Activated CD4-positive, alpha-beta T cell treated with anti-CD3 and anti-CD28 coated beads, Interleukin-2, amount 50 U/mL, for 48 hours (primary cell): ENCODE results near the gene LRRC27.
A peak's percentile ranks its signal among the peaks of the same experiment; 100 is the strongest.

ENCODE experiments used
- DNase-seq, 2 experiments: peaks; one replicate each; pipeline ENCODE4 v3.0.0-alpha.2; 2020

Gene LRRC27

DNA sequence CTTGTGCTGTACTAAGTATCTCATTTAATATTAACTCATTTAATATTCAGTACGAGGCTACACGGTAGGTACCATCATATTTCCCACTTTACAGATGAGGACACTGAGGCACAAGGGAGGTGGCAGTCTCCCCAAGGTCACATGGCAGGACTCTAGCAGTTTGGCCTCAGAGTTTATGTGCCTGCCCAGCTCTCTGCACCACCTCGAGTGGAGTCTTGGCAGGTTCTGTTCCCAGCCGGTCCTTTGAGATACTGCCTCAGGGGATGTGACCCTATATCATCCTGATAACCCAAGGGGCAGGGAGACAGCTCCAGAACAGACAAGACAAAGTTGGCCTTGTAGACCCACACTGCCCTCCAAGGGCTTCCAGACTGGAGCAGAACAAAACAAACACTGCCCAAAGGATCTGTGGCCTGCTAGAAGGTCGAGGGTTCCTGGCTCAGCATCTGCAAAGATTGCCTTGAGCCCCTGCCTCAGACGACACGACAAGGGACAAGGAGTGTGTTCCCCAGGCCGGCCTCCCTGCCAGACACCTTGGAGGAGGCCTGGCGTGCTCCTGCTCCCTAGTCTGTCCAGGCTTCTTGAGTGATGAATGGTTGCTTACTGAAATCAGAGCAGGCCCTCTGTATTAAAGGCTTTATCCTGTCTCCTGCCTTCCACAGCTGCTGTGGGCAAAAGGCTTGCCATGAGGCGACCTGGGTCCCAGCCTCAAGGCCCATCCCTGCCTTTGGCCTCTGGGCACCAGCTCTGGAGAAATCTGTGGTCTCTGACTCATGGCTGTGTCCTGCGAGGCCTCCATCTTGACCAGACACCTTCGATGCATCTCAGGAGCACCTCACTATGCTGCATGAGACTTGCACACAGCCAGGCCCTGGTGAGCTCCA, 61.1 kb downstream of the LRRC27 start:
- no peak for DNase-seq

DNA sequence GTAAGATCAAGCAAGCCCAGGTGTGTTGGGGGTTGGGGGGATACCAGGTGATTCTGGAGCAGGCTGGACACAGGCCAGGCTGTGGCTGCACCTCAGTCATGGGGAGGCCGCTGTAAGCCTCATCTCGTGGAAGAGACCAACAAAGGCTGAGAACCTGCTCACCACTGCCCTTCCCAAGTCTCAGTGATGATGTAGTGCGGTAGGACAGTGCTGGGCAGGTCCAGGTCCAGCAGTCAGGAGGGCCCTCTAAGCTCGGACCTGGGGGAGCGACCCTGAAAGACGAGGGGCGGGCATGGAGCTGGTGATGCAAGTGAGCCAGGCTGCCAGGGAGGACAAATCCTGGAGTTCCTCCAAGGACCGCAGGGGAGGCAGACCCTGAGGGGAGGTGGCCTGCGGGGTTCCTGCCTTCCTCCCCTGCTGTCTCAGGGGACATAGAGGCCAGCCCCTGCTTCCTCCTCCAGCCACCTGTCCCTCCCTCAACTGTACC, 61.7 kb downstream of the LRRC27 start:
- no peak for DNase-seq

DNA sequence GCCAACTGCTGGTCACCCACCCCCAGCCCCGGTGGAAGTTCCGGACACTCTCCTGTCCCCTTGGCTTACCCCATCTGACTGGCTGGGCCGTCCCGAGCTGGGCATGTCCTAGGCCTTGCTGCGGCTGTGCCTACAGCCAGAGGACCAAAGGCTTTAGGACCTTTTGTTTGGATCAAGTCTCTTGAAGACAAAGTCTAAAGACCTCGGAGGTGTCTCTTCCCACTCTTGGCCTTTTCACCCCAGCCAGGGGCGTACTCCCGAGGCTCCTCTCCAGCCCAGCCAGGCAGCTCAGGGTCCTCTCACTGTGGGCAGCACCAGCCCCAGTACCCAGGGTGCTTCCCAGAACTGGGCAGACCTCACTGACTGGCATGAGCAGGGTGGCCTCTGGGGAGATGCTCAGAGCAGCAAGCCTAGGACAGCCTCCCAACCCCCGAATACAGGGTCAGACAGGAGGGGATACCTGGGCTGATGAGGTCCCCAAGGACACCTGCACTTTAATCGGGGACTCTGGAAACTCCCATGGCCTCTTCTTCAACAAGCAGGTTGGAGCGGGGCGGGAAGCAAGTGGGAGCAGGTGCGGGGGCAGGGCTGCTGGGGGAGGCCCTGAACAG, 62.3 kb downstream of the LRRC27 start:
- DNase-seq, result no peak

DNA sequence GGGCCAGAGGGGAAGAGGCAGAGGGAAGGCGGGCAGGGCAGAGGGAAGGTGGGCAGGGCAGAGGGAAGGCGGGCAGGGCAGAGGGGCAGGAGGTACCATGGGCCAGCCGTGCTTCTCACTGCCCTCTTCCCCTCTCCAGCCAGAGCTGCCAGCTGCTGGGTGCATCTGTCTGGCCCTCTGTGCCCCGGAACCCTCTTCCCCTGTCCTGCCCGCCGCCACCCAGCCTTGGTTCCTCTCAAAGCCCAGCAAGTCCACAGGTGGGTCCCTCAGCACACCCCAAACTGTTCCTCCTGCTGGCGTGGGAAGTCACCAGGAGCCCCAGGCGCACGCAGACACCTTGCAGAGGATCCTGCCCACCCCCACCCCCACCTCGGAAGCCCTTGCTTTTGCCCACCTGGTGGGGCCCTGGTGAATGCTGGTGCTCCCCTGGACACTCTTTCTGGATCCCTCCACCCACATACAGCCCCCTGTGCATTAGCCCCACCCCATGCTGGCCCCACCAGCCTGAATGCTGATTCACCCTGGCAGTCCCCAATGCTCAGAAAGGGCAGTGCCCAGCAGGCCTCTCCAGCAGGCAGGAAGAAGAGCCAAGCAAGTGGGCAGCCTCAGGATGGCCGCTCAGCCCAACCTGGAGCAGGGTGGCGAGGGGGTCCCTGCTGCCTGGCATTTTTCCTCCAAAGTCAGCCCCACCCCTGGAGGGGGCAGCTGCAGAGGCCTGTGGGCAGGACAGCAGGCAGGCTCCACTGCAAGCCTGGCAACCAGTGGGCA, 63.1 kb downstream of the LRRC27 start:
- no peak for DNase-seq

DNA sequence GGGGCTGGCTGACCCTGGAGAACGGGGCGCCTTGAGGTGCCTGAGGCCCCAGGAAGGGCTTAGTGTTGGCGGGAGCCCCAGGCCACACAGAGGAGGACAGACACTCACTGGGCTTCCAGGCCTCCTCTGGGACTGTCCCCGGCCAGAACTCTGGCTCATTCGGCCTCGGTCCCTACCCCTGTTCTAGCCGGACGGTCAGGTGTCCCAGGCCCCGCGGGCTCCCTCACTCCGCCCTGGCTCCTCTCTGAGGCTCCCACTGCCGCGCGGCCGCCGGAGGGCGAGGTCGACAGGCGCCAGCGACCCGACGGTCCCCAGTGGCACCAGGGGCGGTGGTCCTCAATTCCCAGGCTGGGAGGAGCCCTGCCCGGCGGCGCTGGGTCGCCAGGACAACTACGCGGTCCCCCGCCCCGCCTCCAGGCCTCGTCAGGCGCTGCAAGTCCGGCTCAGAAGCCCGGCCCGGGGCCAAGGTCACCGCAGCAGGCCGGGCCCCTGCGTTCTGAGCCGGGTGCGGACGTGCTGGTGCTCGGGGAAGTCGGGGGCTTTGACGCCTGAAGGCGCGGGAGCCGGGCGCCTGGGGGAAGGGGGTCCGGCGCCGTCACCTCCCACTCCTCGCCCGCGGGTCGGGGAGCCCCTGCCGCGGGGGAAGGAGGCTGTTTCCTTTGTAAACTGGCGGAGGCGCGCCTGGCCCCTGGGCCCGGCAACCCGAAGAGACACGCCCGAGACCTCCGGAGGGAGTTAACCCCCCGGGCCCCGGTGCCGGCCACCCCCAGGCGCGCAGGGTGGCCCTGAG, 63.9 kb downstream of the LRRC27 start:
- DNase-seq, result peak; percentile 26 to 31

DNA sequence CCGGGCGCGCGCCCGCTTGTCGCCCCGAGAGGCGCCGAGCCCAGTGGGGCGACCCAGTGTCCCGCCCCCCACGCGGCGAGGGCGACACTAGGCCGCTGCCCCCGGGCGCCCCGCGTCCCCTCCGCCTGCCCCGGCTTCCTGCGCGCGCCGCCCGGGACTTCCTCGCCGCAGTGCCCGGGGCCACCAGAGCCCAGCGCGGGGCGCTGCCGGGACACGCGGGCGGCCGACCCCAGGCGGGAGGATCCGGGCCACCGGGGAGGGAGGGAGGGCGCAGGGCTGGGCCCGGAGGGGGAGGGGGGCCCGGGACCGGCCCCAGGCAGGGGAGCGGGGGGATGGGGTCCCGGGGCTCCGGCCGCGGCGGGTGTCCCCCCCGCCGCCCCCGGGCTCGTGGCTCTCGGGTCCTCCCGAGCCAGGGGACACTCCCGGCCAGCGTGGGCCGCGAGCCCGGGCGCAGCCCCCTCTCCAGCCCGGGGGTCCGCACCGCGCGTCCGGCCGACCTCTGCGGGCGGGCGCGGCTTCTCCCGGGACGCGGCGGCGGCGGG, 64.6 kb downstream of the LRRC27 start:
- peak; percentile 47 to 54 for DNase-seq

DNA sequence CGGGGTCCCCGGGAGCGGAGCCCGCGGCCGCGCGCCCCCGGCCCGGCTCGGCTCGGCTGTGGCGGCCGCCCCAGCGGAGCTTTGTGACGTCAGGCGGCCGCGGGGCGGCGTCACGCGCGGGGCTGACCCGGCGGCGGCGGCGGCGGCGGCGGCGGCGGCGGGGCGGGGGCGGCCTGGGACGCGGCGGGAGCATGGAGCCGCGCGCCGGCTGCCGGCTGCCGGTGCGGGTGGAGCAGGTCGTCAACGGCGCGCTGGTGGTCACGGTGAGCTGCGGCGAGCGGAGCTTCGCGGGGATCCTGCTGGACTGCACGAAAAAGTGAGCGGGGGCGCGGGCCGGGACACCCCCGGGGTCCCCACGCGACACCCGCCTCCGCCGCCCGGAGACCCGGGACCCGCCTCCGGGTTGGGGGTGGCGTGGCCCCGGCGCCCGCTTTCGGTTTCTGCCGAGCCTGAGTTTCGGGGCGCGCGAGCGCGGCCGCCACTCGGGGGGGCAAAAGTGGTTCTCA, 65.1 kb downstream of the LRRC27 start, which contains the start of gene PWWP2B:
Gene PWWP2B (plus strand): TSS at position 165 of the 506 bp plus-strand sequence. CDS start 27 bp downstream, at position 192.
- peak; percentile 43 to 54 for DNase-seq

DNA sequence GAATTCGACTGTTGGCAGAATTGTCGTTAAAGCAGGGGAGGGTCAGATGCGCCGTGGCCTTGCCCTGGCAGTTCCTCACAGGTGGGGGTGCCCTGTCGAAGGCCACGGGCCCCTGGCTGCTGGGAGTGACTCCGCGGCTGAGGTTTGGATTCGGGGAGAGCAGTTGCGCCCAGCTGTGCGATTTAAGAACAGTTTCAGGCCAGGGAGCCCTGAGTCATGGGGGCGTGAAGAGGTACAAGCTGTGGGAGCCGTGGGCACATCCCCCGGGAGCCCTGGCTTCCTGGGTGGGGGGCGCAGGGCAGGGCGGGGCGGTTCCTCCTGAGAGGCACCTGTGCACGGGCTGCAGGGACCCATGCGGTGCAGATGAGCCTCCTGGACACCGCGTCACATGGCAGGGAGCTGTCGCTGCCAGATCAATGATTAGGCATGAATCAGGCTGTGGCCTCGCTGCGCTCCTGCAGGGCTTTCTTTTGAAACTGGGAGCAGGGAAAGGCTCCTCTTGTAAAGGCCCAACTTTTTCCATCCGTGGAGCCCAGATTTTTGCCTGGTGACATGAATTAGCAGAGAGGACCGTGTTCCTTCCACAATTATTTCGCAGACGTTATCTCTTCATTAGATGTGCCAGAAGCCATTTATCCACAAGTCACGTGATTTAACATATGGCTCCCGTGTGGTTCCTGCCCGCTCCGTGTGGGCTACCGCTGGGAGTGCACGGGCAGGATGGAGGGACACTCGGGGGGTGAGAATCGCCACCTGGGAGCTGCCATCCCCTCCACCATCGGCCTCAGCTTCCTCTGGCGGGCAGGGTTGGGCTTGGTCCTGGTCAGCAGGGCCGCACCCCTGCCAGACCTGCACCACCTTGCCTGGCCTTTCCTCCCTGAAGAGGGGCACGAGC, 65.9 kb downstream of the LRRC27 start:
- DNase-seq, result peak; percentile 48 to 59

DNA sequence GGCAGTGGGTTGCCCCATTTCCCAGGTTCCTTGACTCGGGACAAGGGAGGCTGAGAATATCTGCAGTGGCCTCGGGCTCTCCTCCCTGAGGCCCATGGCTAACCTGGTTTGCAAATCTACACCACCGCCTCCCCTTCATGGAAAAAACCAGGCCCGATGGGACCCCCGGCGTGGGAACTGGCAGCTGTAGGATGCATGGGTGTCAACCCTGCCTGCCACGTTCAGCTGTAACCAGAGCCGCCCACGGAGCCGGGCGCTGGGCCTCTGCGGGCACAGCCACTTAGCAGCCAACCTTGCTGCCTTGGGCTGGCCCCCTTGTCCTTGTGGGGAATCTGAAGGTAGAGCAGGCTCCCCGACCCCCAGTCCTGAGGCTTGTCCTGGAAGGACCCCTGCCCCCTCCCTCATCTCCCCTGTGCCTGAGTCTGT, 66.6 kb downstream of the LRRC27 start:
- DNase-seq, result no peak

DNA sequence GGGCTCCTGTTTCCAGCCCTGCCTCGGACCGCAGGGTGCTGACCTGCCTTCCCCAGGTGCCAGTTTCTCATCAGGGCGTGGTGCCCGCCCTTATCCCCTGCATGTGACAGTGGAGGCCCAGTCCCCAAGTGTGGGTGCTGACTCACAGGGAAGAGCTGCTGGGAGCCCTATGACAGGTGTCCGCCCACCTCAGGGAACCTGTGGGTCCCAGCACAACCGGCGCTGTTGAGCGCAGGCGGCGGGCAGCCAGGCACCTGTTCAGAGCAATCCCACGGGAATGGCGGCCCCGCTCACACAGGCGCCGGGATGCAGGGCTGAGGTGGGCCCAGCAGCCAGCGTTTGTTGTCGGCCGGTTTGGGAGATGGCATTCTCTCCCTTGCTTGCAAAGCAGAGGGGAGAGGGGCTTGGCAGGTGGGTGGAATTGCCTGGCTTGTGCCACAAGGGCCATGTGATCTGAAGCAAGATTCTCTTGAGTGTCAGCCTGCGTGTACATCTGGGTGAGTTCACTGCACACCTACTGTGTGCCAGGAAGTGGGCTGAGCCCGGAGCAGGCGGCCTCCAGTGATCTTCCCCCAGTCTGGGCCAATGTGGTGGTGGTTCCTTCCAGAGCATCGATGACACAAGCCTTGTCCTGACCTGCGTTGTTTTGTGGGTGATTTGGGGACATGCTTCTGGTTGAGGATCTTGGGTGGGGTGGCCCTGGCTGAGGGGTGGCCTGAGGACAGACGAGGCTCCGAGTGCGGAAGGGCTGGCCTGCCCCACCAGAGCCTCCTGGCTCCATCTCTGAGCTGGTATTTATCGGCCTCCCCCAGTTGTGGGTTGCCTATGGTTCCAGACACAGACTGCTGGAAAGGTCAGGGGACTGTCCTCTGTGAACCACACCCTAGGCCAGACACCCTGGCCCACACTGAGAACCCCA, 67.4 kb downstream of the LRRC27 start:
- DNase-seq, result no peak

DNA sequence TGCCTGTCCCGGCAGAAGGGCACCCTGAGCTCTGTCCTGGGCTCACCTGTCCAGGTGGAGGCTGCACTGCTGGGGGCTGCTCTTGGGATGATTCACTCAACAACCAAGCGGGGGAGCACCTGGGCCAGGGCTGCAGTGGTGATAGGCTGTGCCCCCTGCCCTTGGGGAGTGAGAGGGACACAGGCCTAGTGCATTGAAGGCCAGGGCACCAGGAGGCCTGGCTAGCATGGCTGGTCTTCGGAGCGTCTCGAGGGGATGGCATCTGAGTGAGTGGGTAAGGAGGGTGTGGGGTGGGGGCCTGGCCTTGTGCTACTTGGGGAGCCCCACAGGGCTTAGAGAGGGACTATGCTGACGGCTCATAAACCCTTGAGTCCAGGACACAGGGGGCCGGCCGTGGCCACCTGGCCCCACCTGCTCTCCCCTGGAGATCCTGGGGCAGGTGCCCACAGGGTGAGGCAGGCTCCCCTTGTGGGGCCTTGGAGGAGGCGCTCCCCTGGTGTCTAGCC, 68.1 kb downstream of the LRRC27 start:
- no peak for DNase-seq

DNA sequence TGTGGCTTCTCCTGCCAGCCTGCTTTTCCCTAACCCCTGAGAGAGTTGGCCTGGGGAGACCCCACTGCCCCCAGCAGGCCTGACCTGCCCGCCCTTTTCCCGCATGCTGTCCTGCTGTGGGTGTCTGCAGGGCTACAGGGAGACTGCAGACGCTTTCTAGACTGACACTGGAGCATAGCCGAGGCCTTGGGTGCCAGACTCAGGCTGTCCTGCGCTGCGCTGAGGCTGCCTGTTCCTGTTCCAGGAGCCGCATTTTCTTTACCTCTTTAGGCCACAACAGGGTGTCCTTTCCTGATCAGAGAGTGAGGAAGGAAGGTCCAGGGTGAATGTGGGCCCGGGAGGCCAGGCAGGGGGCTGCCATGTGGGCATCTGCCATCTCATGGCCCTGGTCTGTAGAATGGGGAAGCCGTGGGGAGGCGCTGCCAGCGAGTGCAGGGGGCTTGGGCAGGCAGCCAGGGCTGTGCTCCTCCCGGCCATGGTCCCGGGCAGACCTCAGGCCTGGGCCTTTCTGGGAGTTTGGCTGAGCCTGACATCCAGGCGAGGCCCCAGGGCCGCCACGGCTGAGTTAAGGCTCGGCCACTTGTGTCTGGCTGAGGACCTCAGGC, 68.7 kb downstream of the LRRC27 start:
- DNase-seq, result no peak

DNA sequence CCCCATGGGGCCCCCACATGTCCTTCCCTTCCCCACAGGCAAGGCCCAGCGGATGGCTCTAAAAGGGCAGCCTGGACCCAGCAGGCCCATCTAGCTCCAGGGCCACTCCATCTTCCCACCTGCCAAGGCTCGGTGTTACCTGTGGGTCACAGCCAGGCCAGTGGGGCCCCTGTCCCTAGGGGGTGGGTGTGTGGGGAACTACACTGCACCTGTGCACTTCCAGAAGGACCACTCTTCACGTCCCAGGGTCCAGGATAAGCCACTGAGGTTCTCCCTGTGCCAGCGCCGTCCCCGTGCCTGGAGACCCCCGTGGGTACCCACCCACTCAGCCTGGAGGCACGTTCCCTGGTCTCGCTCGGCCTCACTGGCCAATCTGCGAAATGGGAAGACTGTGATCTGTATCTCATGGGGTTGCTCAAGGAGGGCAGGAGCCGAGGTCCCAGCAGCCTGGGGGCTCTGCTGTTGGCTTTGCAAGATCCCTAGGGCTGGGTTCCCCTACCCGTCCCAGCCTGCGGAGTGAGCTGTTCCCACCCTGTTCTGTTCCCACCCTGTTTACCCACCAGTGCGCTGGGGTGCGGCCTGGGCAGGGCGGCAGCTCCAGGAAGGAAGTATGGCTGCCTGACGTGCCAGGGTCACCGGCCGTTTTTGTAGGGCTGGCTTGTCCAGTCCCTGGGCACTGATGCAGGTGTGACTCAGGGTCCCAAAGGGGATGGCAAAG, 69.6 kb downstream of the LRRC27 start:
- DNase-seq, result no peak

DNA sequence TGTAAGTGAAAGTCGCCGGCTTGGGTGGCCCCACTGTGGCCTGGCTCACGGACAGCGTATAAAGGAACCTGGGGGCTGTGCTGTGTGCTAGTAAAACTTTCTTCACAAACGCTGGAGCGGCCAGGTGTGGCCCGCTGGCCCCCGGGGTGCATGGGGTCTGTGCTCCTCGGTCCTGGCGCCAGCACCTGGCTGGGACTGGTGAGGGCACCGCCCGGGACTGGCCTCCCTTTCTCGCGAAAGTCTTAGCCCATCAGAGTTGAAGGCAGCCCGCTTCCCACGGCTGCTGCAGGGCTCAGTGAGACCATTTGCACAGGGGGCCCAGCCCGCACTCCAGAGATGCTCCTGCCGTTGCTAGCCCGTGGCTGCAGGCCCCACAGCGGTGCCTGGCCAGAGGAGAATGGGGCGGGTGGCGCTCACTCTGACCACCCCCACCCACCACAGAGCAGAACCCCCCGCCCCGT, 70.8 kb downstream of the LRRC27 start:
- no peak for DNase-seq

DNA sequence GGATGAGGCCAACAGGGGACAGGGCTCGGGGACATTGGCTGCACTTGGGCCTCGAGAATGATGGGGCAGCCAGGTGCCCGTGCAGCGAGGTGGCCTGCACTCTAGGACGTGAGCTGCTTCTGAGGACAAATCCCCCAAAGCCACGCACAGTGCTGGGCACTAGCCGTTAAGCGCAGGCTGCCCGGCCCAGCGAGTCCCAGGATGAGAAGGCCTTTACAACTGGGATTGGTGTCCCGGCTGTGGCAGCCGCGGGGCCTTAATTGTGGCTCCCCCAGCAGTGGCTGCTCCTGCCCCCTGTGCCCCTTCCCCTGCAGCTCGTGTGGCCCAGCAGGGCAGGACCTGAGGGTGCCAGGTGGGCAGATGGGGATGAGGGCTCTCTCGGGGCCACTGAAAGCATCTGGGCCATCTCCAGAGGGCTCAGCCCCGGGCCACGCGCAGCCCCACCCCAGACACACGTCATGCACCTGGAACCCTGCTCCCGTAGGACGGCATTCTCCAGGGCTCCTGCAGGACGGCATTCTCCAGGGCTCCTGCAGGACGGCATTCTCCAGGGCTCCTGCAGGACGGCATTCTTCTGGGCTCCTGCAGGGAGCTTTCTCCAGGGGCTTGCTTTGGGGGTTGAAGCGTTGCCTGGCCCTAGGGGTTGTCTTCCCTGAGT, 71.6 kb downstream of the LRRC27 start:
- DNase-seq, result no peak

DNA sequence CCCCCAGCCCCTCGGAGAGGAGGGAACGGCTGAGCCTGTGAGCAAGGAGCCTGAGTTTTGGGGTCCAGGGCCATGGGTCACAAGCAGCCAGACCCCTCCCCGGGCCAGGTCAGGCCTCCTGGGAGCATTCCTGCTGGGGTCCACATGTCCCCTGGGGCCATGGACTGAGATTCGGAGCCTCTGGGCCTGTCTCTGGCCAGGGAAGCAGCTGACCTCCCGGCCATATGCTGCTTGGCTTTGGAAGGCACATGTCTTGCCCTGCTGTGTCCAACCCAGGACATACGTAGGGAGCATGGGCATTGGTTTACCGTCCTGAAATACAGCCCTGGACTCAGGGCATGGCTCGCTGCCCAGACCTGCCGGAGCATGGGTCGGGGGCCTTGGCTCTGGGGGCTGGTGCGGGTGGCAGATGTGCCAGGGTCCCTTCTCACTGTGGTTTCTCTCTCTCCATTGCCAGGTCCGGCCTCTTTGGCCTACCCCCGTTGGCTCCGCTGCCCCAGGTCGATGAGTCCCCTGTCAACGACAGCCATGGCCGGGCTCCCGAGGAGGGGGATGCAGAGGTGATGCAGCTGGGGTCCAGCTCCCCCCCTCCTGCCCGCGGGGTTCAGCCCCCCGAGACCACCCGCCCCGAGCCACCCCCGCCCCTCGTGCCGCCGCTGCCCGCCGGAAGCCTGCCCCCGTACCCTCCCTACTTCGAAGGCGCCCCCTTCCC, 72.3 kb downstream of the LRRC27 start:
- DNase-seq, result no peak

DNA sequence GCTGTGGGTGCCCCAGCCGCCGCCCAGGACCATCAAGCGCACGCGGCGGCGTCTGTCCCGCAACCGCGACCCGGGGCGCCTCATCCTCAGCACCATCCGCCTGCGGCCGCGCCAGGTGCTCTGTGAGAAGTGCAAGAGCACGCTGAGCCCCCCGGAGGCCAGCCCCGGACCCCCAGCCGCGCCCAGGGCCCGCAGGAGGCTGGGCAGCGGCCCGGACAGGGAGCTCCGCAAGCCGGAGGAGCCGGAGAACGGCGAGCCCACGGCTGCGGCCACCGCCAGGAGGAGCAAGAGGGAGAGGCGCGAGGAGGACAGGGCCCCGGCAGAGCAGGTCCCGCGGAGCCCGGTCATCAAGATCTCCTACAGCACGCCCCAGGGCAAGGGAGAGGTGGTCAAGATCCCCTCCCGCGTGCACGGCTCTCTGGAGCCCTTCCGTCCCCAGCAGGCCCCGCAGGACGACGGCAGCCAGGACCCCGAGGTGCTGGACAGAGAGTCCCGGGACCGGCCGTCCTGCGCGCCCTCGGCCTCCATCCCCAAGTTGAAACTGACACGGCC, 73.0 kb downstream of the LRRC27 start:
- no peak for DNase-seq
